PFSK-1 (cell line): ENCODE measurements around the gene CCDC92B.

Source experiments
- FOXP2 ChIP-seq: optimal IDR thresholded peaks from 2 replicates; pipeline ENCODE3; 2011; ENCODE audit warnings: borderline replicate concordance, control low read depth, inconsistent platforms; ENCODE audit not compliant: insufficient read depth; ENCODE audit errors: extremely low read length, extremely low read depth
- POLR2AphosphoS5 ChIP-seq: IDR thresholded peaks from 2 replicates; pipeline ENCODE4 v1.6.1; 2012; ENCODE audit warnings: low read depth, mild to moderate bottlenecking, control low read depth, low read length, moderate library complexity
- REST ChIP-seq, 2 experiments: IDR thresholded peaks; 2 replicates each; pipeline versions ENCODE4 v1.6.1 to v1.8.0; 2011 to 2012; ENCODE audit warnings: low read depth in 2 of 2, low read length in 2 of 2, control low read depth in 1 of 2, inconsistent platforms in 1 of 2, mild to moderate bottlenecking in 1 of 2, moderate library complexity in 1 of 2; ENCODE audit not compliant: insufficient read depth in 1 of 2

- TF ChIP-seq REST (IDR thresholded peaks at IDR 0.05; ENCODE audit: insufficient read depth in 1 of 2, low read depth in 2 of 2, low read length in 2 of 2) = no peak
- TF ChIP-seq POLR2AphosphoS5 = no peak
- TF ChIP-seq FOXP2 = no peak
Observed at GRCh38 chr17:2737693-2738092, 11.8 kb downstream of the CCDC92B start.
